HEK293 (cell line): ENCODE measurements around the gene SNRPA1.

ENCODE experiments used
- INSM2 ChIP-seq: fragments of 450-650 bp; formaldehyde crosslinking; IDR thresholded peaks from 2 replicates; pipeline ENCODE4 v1.5.1; 2016; ENCODE audit warnings: missing biosample characterization, missing genetic modification characterization
- KLF1 ChIP-seq: fragments of 450-650 bp; formaldehyde crosslinking; IDR thresholded peaks from 2 replicates; pipeline ENCODE4 v1.5.1; 2016; ENCODE audit warnings: missing biosample characterization, missing genetic modification characterization
- PATZ1 ChIP-seq: fragments of 450-650 bp; formaldehyde crosslinking; IDR thresholded peaks from 2 replicates; pipeline ENCODE4 v1.5.1; 2016; ENCODE audit warnings: missing biosample characterization, missing genetic modification characterization
- TSHZ1 ChIP-seq: fragments of 450-650 bp; formaldehyde crosslinking; IDR thresholded peaks from 2 replicates; pipeline ENCODE4 v1.5.1; 2016; ENCODE audit warnings: missing biosample characterization, missing genetic modification characterization, borderline replicate concordance
- ZBTB11 ChIP-seq: fragments of 450-650 bp; formaldehyde crosslinking; conservative IDR thresholded peaks from 2 replicates; pipeline ENCODE4 v1.5.1; 2016; ENCODE audit warnings: low read depth, missing biosample characterization, missing genetic modification characterization
- ZBTB44 ChIP-seq: fragments of 450-650 bp; IDR thresholded peaks from 2 replicates; pipeline ENCODE4 v1.5.1; 2018; ENCODE audit warnings: missing biosample characterization, mild to moderate bottlenecking, missing genetic modification characterization
- ZBTB49 ChIP-seq: fragments of 450-650 bp; formaldehyde crosslinking; IDR thresholded peaks from 2 replicates; pipeline ENCODE4 v1.5.1; 2016; ENCODE audit warnings: missing biosample characterization, missing genetic modification characterization, low read depth
- ZFP69B ChIP-seq: fragments of 450-650 bp; formaldehyde crosslinking; IDR thresholded peaks from 2 replicates; pipeline ENCODE4 v1.5.1; 2016; ENCODE audit warnings: missing biosample characterization, missing genetic modification characterization
- ZNF140 ChIP-seq: fragments of 450-650 bp; formaldehyde crosslinking; IDR thresholded peaks from 2 replicates; pipeline ENCODE4 v1.5.1; 2016; ENCODE audit warnings: missing biosample characterization, missing genetic modification characterization
- ZNF214 ChIP-seq: fragments of 450-650 bp; formaldehyde crosslinking; IDR thresholded peaks from 2 replicates; pipeline ENCODE4 v1.5.1; 2017; ENCODE audit warnings: missing biosample characterization, mild to moderate bottlenecking, missing genetic modification characterization, borderline replicate concordance
- ZNF404 ChIP-seq: fragments of 450-650 bp; formaldehyde crosslinking; IDR thresholded peaks from 2 replicates; pipeline ENCODE4 v1.5.1; 2017; ENCODE audit warnings: missing biosample characterization, missing genetic modification characterization
- ZNF558 ChIP-seq: fragments of 450-650 bp; formaldehyde crosslinking; IDR thresholded peaks from 2 replicates; pipeline ENCODE4 v1.5.1; 2016; ENCODE audit warnings: missing biosample characterization, missing genetic modification characterization
- ZNF580 ChIP-seq: fragments of 450-650 bp; formaldehyde crosslinking; IDR thresholded peaks from 2 replicates; pipeline ENCODE4 v1.5.1; 2016; ENCODE audit warnings: missing biosample characterization, missing genetic modification characterization
- ZNF626 ChIP-seq: fragments of 450-650 bp; sonication (Bioruptor Pico); formaldehyde crosslinking; IDR thresholded peaks from 2 replicates; pipeline ENCODE4 v1.5.1; 2018; ENCODE audit warnings: missing biosample characterization, missing genetic modification characterization, inconsistent platforms
- ZNF707 ChIP-seq: fragments of 450-650 bp; formaldehyde crosslinking; IDR thresholded peaks from 2 replicates; pipeline ENCODE4 v1.5.1; 2016; ENCODE audit warnings: missing biosample characterization, missing genetic modification characterization
- ZNF768 ChIP-seq: fragments of 450-650 bp; formaldehyde crosslinking; IDR thresholded peaks from 2 replicates; pipeline ENCODE4 v1.5.1; 2018; ENCODE audit warnings: missing biosample characterization, mild to moderate bottlenecking, missing genetic modification characterization
- ZSCAN23 ChIP-seq: fragments of 450-650 bp; formaldehyde crosslinking; IDR thresholded peaks from 2 replicates; pipeline ENCODE4 v1.5.1; 2016; ENCODE audit warnings: missing biosample characterization, missing genetic modification characterization

SNRPA1 gene

GRCh38 chr15:101277038-101277822, 17.8 kb downstream of the SNRPA1 start, which contains the start of gene SELENOS (continued):
- peak; percentile 62; the same call in 1 of the 2 replicates for TF ChIP-seq ZBTB11 (tag by site-specific recombination)
- TF ChIP-seq ZNF558 (tag by site-specific recombination): no peak
- TF ChIP-seq KLF1: peak; percentile 63
- peak; percentile 59 for TF ChIP-seq PATZ1
- TF ChIP-seq ZNF626 (tag by site-specific recombination): no peak
- no peak for TF ChIP-seq INSM2 (tag by site-specific recombination)
- no peak for TF ChIP-seq ZNF404 (tag by site-specific recombination)
- TF ChIP-seq TSHZ1 (tag by site-specific recombination): no peak
- TF ChIP-seq ZFP69B (tag by site-specific recombination): no peak
- TF ChIP-seq ZBTB49 (tag by site-specific recombination): no peak
- TF ChIP-seq ZNF707 (tag by site-specific recombination): no peak
- TF ChIP-seq ZNF768: no peak
- TF ChIP-seq ZNF140 (tag by site-specific recombination): no peak
- no peak for TF ChIP-seq ZSCAN23
- no peak for TF ChIP-seq ZNF214 (tag by site-specific recombination)
- no peak for TF ChIP-seq ZBTB44 (tag by site-specific recombination)
- no peak for TF ChIP-seq ZNF580 (tag by site-specific recombination)
